Adrenal gland (tissue), 12 donors: ENCODE measurements around the gene WIPF3. TPM values are rescaled to one million over a fixed set of nuclear protein-coding genes. Genes with fewer than 3 reads are reported as not detected.

Experiments
- DNase-seq, 7 donors: peaks; one replicate each; pipeline ENCODE4 v3.0.0-alpha.2; 2019 to 2020
- H3K27ac ChIP-seq, 5 donors: fragments of 200-600 bp; sonication (generic) in 4 of 5; 1 replicate in 3 of 5; 2 replicates in 2 of 5; pipeline versions ENCODE4 v1.5.1 to v1.8.0; 2016 to 2020; ENCODE audit warnings: mild to moderate bottlenecking in 1 of 5
- H3K27me3 ChIP-seq: fragments of 200-600 bp; 2 replicates; pipeline ENCODE4 v1.8.0; 2021
- H3K36me3 ChIP-seq, 2 donors: fragments of 200-600 bp; replicated peaks in 1 of 2; 1 replicate in 1 of 2; 2 replicates in 1 of 2; pipeline versions ENCODE4 v1.5.1 to v1.8.0; 2018 to 2022
- H3K4me1 ChIP-seq, 2 donors: fragments of 200-600 bp; replicated peaks in 1 of 2; 1 replicate in 1 of 2; 2 replicates in 1 of 2; pipeline versions ENCODE4 v1.5.1 to v1.8.0; 2018 to 2021
- H3K4me3 ChIP-seq, 4 donors: fragments of 200-600 bp; sonication (generic) in 3 of 4; one replicate each; pipeline ENCODE4 v1.5.1; 2016 to 2018
- H3K9me3 ChIP-seq, 3 donors: fragments of 200-600 bp; sonication (generic) in 1 of 3; replicated peaks in 1 of 3; 1 replicate in 2 of 3; 2 replicates in 1 of 3; pipeline versions ENCODE4 v1.5.1 to v1.8.0; 2016 to 2021
- CTCF ChIP-seq, 6 experiments: fragments of 450-650 bp in 4 of 6; fragments of 200-600 bp in 2 of 6; sonication (generic) in 1 of 6; IDR thresholded peaks; 1 replicate in 5 of 6; 2 replicates in 1 of 6; pipeline versions ENCODE4 v1.5.1 to v1.8.0; 2016 to 2021; ENCODE audit warnings: antibody characterized with exemption in 6 of 6, mild to moderate bottlenecking in 2 of 6, moderate library complexity in 1 of 6
- POLR2A ChIP-seq, 2 donors: fragments of 450-650 bp; IDR thresholded peaks; one replicate each; pipeline ENCODE4 v1.6.1; 2017; ENCODE audit warnings: antibody characterized with exemption in 2 of 2, mild to moderate bottlenecking in 2 of 2, moderate library complexity in 1 of 2
- WGBS, 4 donors: extraction: QIAGEN DNeasy Blood & Tissue Kit in 2 of 4; methylation state at CpG; one replicate each; pipeline versions ENCODE4 v1.1.5 to v1.1.7; 2013 to 2017; 5-methylcytosine and 5-hydroxymethylcytosine counted together
- intact Hi-C, 2 donors: fragments of 100-400 bp; cut with DNase I; formaldehyde crosslinking; loops; one replicate each; pipeline versions ENCODE4 v1.14.1 to v1.15.0; 2022 to 2023
- polyA plus RNA-seq, 3 donors: library from polyadenylated mRNA; stranded (reverse); fragments of 200-250 nt in 2 of 3; fragments of 350-450 nt in 1 of 3; fragmentation: Illumina TruSeq in 1 of 3; extraction: RNeasy Lipid Tissue Mini Kit (QIAGEN cat#74804) in 1 of 3; gene quantifications; one replicate each; pipeline ENCODE4 v1.2.3, GENCODE V29; 2013 to 2014
- total RNA-seq, 9 donors: library from RNA; depleted of rRNA in 4 of 9; stranded (reverse); fragments of >200 nt in 4 of 9; fragments of 120-200 nt in 1 of 9; fragmentation: NEBNext Ultra II Directional in 1 of 9; extraction: Animal tissue kit (Norgen Biotek cat#: 25700) in 1 of 9; gene quantifications; one replicate each; pipeline versions ENCODE4 v1.1.0 to v1.2.4, GENCODE V29; 2013 to 2023
- donor health status: healthy with polysubstance abuse.
- donor health status: Bipolar disorder and iron deficiency.
- donor health status: DM: yes; HTN: yes; CAD: no.
- donor health status: DM: no; HTN: no; CAD: no.
- donor health status: DM: no; HTN: no; CAD: no.
- donor health status: DM: yes; HTN: yes; CAD: no.

WIPF3 gene
- total and polyA plus RNA-seq, 12 donors, result 0.50 to 16.0 (median 5.2) TPM

GRCh38 chr7:29924684-29925083, 118.4 kb downstream of the WIPF3 start:
- Histone ChIP-seq H3K9me3 (no peaks in the 10 kb centered on the region), H3K27me3 (no peaks in the 10 kb centered on the region), H3K4me3 (no peak overlapping the region), H3K36me3 (peaks cover 0 to 17% of the 10 kb centered on the region in 2 donors), H3K27ac (no peak overlapping the region), H3K4me1 (no peaks in the 10 kb centered on the region)
- DNase-seq, result no peak
- no peak for TF ChIP-seq CTCF (IDR thresholded peaks at IDR 0.05)
- WGBS, 4 donors, result 86 to 96% (median 91%) methylated on average over 2 of the region's 2 CpGs
- intact Hi-C loops, result loop anchor here (5.0 to 10.0 kb wide), 3 partner anchors 140 to 177 kb away; no protein-coding TSS in a partner anchor

- 88 to 98% (median 96%) methylated on average over 15 of the region's 15 CpGs for WGBS, 4 donors
- intact Hi-C loops, result loop anchor here in 1 of 2 donors (10.0 kb wide), 1 partner anchor 139 kb away; no protein-coding TSS in a partner anchor
- H3K36me3 ChIP-seq, result peaks cover 0 to 17% of the 10 kb centered on the region in 2 donors
Measured at GRCh38 chr7:29926216-29926615, 119.9 kb downstream of the WIPF3 start.

GRCh38 chr7:29926741-29927140, 120.4 kb downstream of the WIPF3 start:
- WGBS, 4 donors, result 72 to 82% (median 74%) methylated on average over 5 of the region's 5 CpGs
- H3K27ac ChIP-seq, result no peak overlapping the region
- intact Hi-C loops, result loop anchor here in 1 of 2 donors (10.0 kb wide), 1 partner anchor 138 kb away; no protein-coding TSS in a partner anchor

More at GRCh38 chr7:29926216-29926615, 119.9 kb downstream of the WIPF3 start:
- DNase-seq, result no peak
- no peaks in the 10 kb centered on the region for H3K4me1 ChIP-seq
- TF ChIP-seq POLR2A (IDR thresholded peaks at IDR 0.05), result no peak
- TF ChIP-seq CTCF (IDR thresholded peaks at IDR 0.05), result no peak
- H3K9me3 ChIP-seq, result no peaks in the 10 kb centered on the region
- no peak overlapping the region for H3K4me3 ChIP-seq
- H3K27me3 ChIP-seq, result no peaks in the 10 kb centered on the region
- no peak overlapping the region for H3K27ac ChIP-seq

More at GRCh38 chr7:29926741-29927140, 120.4 kb downstream of the WIPF3 start:
- H3K4me3 ChIP-seq, result no peak overlapping the region
- no peak for DNase-seq
- H3K27me3 ChIP-seq, result no peaks in the 10 kb centered on the region
- no peaks in the 10 kb centered on the region for H3K9me3 ChIP-seq
- no peak for TF ChIP-seq POLR2A (IDR thresholded peaks at IDR 0.05)
- TF ChIP-seq CTCF (IDR thresholded peaks at IDR 0.05), result no peak
- H3K36me3 ChIP-seq, result peaks cover 0 to 17% of the 10 kb centered on the region in 2 donors
- no peaks in the 10 kb centered on the region for H3K4me1 ChIP-seq
